T-helper 2 cell treated with Interferon-gamma antibody and Interleukin-4, amounts not matched to agents 5 μg/mL and 100 μg/mL, for 36 hours (primary cell): Measurements from ENCODE around the gene ZSCAN12.
"Not testable (repeated sequence)": the region's sequence is repeated elsewhere in the genome, so short reads cannot be mapped to it uniquely, and the experiment has no call there.

Experiments used
- DNase-seq: peaks from one replicate; pipeline ENCODE4 v3.0.0; 2021; ENCODE audit warnings: low spot score
- H3K27ac Mint-ChIP-seq: one replicate; pipeline ENCODE4 v1.8.0; 2021; ENCODE audit warnings: mild to moderate bottlenecking, mixed read lengths
- H3K27me3 Mint-ChIP-seq: one replicate; pipeline ENCODE4 v1.8.0; 2021; ENCODE audit warnings: low read depth, mixed read lengths
- H3K36me3 Mint-ChIP-seq: one replicate; pipeline ENCODE4 v1.8.0; 2021; ENCODE audit warnings: low read depth, mixed read lengths
- H3K4me1 Mint-ChIP-seq: one replicate; pipeline ENCODE4 v1.8.0; 2021; ENCODE audit warnings: low read depth, mixed read lengths
- H3K4me3 Mint-ChIP-seq: one replicate; pipeline ENCODE4 v1.8.0; 2022; ENCODE audit warnings: mild to moderate bottlenecking, moderate library complexity, mixed read lengths
- H3K9me3 Mint-ChIP-seq: one replicate; pipeline ENCODE4 v1.8.0; 2021; ENCODE audit warnings: mixed read lengths

The ZSCAN12 gene

GRCh38 chr6:28413681-28414080 lies 14.1 kb upstream of the ZSCAN12 start:
- no peak overlapping the region for H3K27ac Mint-ChIP-seq

GRCh38 chr6:28410767-28411166 lies 11.2 kb upstream of the ZSCAN12 start:
- H3K27ac Mint-ChIP-seq = no peak overlapping the region
- DNase-seq = no peak
- peaks cover 16% of the 10 kb centered on the region for H3K4me1 Mint-ChIP-seq
- H3K27me3 Mint-ChIP-seq = peaks cover 38% of the 10 kb centered on the region
- H3K4me3 Mint-ChIP-seq = no peak overlapping the region
- H3K36me3 Mint-ChIP-seq = no peaks in the 10 kb centered on the region
- peaks cover 6% of the 10 kb centered on the region for H3K9me3 Mint-ChIP-seq

More at GRCh38 chr6:28413681-28414080, 14.1 kb upstream of the ZSCAN12 start:
- peaks cover 6% of the 10 kb centered on the region for H3K9me3 Mint-ChIP-seq
- H3K27me3 Mint-ChIP-seq = peaks cover 32% of the 10 kb centered on the region
- no peaks in the 10 kb centered on the region for H3K36me3 Mint-ChIP-seq
- DNase-seq = no peak
- H3K4me1 Mint-ChIP-seq = peaks cover 2% of the 10 kb centered on the region
- H3K4me3 Mint-ChIP-seq = no peak overlapping the region

DNA sequence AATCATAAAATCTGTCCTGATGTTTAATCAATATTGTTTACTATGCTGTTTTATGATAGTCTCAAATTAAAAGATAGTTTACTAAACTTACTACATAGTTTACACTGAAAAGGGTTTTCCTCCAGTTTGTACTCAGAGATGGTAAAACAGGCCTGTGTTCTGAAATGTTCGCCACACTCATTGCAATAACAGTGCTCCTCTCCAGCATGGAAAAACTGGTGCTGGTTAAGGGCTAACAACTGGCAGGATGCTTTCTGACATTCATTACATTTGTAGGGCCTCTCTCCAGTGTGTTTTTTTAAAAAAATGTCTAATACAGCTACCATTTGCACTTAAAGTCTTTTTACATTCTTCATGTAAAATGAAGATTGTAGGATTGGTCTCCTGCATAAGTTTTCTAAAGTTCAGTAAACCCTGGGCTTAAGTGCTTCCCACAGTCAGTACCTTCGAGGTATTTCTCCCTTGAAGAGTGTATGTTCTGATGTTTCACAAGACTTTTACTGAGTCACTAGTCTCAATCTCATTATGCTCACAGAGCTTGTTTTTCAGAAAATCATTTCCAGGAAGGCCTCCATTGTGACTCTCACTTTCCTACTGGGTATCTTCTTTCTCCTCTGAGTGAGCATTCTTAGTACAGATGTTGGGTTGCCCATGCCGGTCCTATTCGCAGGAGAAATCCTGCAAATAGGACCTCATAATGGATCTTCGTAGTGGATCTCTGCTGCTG lies 8.7 kb upstream of the ZSCAN12 start:
- no peaks in the 10 kb centered on the region for H3K36me3 Mint-ChIP-seq
- no peak for DNase-seq
- peaks cover 36% of the 10 kb centered on the region for H3K27me3 Mint-ChIP-seq
- H3K9me3 Mint-ChIP-seq = peaks cover 6% of the 10 kb centered on the region
- H3K4me1 Mint-ChIP-seq = peaks cover 16% of the 10 kb centered on the region
- no peak overlapping the region for H3K27ac Mint-ChIP-seq
- no peak overlapping the region for H3K4me3 Mint-ChIP-seq

DNA sequence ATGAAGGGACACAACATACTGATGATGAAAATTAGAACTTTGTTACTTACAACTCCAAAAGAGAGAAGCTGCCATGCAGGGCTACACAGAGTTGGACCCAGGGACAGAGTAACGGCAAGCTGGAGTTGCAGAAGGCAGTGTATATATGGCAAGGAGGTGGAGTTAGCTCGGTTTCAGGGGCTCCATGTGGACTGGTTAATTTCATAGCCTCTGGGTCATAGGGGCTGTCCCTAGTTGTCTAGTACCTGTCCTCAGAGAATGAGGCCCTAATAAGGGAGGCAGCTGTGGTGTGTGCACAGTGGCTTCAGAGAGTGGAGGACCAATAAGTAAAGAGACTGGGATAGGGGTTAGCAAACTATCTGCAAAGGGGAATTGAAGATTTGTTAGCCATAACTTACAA lies 7.9 kb upstream of the ZSCAN12 start:
- peaks cover 6% of the 10 kb centered on the region for H3K9me3 Mint-ChIP-seq
- no peak overlapping the region for H3K4me3 Mint-ChIP-seq
- H3K4me1 Mint-ChIP-seq = peaks cover 19% of the 10 kb centered on the region
- no peaks in the 10 kb centered on the region for H3K36me3 Mint-ChIP-seq
- no peak overlapping the region for H3K27ac Mint-ChIP-seq
- H3K27me3 Mint-ChIP-seq = peaks cover 40% of the 10 kb centered on the region
- no peak for DNase-seq

DNA sequence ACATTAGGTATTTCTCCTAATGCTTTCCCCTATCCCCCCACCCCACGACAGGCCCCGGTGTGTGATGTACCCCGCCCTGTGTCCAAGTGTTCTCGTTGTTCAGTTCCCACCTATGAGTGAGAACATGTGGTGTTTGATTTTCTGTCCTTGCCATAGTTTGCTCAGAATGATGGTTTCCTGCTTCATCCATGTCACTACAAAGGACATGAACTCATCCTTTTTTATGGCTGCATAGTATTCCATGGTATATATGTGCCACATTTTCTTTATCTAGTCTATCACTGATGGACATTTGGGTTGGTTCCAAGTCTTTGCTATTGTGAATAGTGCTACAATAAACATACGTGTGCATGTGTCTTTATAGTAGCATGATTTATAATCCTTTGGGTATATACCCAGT lies 4.4 kb upstream of the ZSCAN12 start:
- not testable (repeated sequence) for DNase-seq
- Mint-ChIP-seq H3K27me3 (peaks cover 33% of the 10 kb centered on the region), H3K4me1 (peaks cover 27% of the 10 kb centered on the region)

GRCh38 chr6:28402197-28402596 lies 2.6 kb upstream of the ZSCAN12 start:
- Mint-ChIP-seq H3K4me1 (peaks cover 27% of the 10 kb centered on the region), H3K9me3 (peaks cover 11% of the 10 kb centered on the region), H3K27ac (no peak overlapping the region), H3K27me3 (peaks cover 30% of the 10 kb centered on the region), H3K36me3 (peaks cover 15% of the 10 kb centered on the region), H3K4me3 (no peak overlapping the region)
- DNase-seq = no peak

More for the DNA sequence above, 4.4 kb upstream of the ZSCAN12 start:
- H3K4me3 Mint-ChIP-seq, H3K36me3 Mint-ChIP-seq, H3K27ac Mint-ChIP-seq: not testable (repeated sequence)
- H3K9me3 Mint-ChIP-seq = peaks cover 11% of the 10 kb centered on the region

DNA sequence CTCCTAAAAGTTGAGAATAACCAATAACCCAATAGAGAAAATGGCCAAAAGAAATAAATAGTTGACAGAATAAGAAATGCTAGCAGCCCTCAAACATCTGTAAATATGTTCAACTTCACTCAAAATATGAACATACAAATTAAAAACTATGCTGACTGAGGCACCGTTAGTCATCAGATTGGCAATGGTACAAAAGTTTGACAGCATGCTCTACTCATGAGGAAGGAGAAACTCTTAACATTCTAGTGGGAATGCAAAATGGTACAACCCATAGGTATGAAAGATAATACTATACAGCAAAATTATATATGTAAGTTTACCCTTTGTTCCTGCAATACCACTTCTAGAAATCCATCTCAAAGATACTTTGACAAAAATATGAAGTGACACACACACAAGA lies 1.6 kb upstream of the ZSCAN12 start:
- no peak for DNase-seq
- Mint-ChIP-seq H3K4me1 (peaks cover 31% of the 10 kb centered on the region), H3K36me3 (peaks cover 25% of the 10 kb centered on the region), H3K4me3 (peak overlapping the region; percentile 23), H3K9me3 (peaks cover 11% of the 10 kb centered on the region), H3K27me3 (peaks cover 27% of the 10 kb centered on the region), H3K27ac (no peak overlapping the region)

- H3K9me3 Mint-ChIP-seq = peaks cover 11% of the 10 kb centered on the region
- H3K27me3 Mint-ChIP-seq = peaks cover 22% of the 10 kb centered on the region
- peak overlapping the region; percentile 80 for H3K27ac Mint-ChIP-seq
- peaks cover 34% of the 10 kb centered on the region for H3K36me3 Mint-ChIP-seq
- H3K4me1 Mint-ChIP-seq = peaks cover 37% of the 10 kb centered on the region
- peak overlapping the region; percentile 88 for H3K4me3 Mint-ChIP-seq
- DNase-seq = no peak
Observed at GRCh38 chr6:28400122-28400451, 540 bp upstream of the ZSCAN12 start.

- Mint-ChIP-seq H3K27me3 (peaks cover 3% of the 10 kb centered on the region), H3K9me3 (peaks cover 9% of the 10 kb centered on the region), H3K36me3 (peaks cover 57% of the 10 kb centered on the region), H3K27ac (no peak overlapping the region), H3K4me3 (no peak overlapping the region), H3K4me1 (peaks cover 42% of the 10 kb centered on the region)
- no peak for DNase-seq
Observed at GRCh38 chr6:28395918-28396317, 3.6 kb downstream of the ZSCAN12 start.

GRCh38 chr6:28393912-28394662 lies 5.5 kb downstream of the ZSCAN12 start:
- Mint-ChIP-seq H3K4me3 (no peak overlapping the region), H3K36me3 (peaks cover 68% of the 10 kb centered on the region), H3K9me3 (no peaks in the 10 kb centered on the region), H3K4me1 (peaks cover 37% of the 10 kb centered on the region), H3K27ac (no peak overlapping the region), H3K27me3 (no peaks in the 10 kb centered on the region)
- no peak for DNase-seq

DNA sequence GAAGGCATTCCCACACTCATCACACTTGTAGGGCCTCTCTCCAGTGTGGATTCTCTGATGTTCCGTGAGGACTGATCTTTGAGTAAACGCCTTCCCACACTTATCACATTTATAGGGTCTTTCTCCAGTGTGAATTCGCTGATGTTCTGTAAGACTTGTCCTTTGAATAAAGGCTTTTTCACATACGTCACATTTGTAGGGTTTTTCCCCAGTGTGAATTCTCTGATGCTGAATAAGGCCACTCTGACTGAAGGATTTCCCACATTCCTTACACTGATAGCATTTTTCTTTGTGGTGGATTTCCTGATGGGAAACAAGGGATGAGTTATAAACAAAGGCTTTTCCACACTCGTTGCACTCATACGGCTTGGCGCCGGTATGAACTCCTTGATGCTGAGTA lies 8.9 kb downstream of the ZSCAN12 start:
- Mint-ChIP-seq H3K4me1 (peaks cover 20% of the 10 kb centered on the region), H3K36me3 (peaks cover 61% of the 10 kb centered on the region), H3K4me3 (no peak overlapping the region), H3K27ac (no peak overlapping the region), H3K27me3 (no peaks in the 10 kb centered on the region), H3K9me3 (no peaks in the 10 kb centered on the region)
- DNase-seq = no peak

DNA sequence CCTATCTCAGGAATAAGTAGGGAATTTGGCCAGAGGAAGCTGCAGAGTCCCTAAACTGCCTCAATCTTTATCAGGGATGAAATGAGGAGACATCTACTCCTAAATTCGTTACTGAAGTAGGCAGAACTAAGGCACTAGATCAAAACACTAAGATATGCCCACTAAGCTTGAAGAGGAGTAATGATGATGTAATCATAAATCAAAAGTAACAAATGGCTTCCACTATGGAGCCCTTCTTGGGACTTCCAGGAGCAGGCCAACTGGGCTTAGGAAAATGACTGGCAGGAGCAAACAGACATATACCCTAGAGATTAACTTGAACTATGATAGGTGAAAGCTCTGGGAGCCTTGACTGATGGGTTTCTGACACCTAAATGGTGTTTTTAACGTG lies 15.4 kb downstream of the ZSCAN12 start:
- peaks cover 65% of the 10 kb centered on the region for H3K36me3 Mint-ChIP-seq
- no peaks in the 10 kb centered on the region for H3K27me3 Mint-ChIP-seq
- peaks cover 14% of the 10 kb centered on the region for H3K4me1 Mint-ChIP-seq
- H3K9me3 Mint-ChIP-seq = peaks cover 9% of the 10 kb centered on the region
- H3K4me3 Mint-ChIP-seq = no peak overlapping the region
- H3K27ac Mint-ChIP-seq = no peak overlapping the region
- DNase-seq = no peak

DNA sequence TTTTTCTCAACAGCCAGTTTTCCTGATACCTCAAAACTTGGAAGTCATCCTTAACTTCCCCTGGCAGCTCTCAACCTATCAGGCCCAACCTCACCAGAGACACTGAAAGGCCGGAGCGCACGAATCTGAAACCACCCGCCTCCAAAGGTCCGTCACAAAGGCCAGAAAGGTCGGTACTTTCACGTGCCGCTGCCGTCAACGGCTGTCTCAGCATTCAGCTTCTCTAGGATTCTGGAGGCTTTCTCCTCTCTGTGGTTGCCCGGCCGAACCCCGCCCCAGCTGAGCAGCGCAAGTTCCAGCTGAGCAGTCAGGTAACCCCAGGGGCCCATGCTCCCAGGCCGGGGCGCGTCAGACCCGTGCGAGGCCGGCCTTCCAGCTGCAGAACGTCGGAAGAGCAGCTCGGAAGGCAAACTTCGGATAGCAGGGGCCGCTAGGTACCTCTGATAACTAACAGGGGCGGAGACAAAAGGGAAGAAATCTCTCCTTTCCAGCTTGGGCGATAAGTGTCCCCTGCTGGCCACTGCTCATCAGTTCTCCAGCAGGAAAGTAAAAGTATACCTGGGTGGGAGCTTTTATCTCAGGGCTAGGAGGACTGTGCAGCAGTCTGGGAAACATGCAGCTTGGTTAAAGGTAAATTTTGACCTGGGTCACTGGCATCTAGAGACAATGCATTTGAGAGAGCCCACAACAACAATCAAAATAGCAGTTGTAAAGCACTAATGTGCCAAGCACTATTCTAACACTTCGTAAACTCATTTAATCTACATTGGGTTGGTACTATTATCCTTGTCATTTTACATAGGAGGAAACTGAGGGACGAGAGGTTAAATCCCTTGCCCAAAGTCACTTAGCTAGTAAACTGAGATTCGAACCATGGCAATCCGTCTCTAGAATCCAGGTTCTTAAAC lies 16.1 kb downstream of the ZSCAN12 start:
- Mint-ChIP-seq H3K27ac (peak overlapping the region; percentile 24), H3K4me1 (peaks cover 13% of the 10 kb centered on the region), H3K36me3 (peaks cover 63% of the 10 kb centered on the region), H3K4me3 (peak overlapping the region; percentile 80), H3K27me3 (no peaks in the 10 kb centered on the region), H3K9me3 (peaks cover 9% of the 10 kb centered on the region)
- peak; percentile 24 for DNase-seq

DNA sequence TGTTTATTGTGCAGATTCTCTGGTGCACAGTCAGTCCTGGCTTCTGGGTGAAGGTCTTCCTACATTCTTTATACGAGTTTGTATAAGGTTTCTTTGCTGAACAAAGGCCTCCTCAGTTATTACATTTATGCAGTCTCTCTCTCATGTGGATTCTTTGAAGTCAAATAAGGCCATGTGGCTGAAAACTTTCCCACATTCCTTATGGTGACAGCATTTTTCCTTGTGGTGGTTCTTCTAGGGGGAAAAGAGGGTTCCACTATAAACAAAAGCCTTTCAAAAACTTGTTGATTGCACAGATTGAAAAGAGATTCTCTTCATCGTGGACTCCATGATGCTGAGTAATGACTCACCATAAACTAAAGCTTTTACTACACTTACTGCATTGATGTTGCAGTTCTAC lies 19.2 kb downstream of the ZSCAN12 start:
- no peak for DNase-seq
- Mint-ChIP-seq H3K4me1 (peaks cover 10% of the 10 kb centered on the region), H3K27me3 (no peaks in the 10 kb centered on the region), H3K27ac (no peak overlapping the region), H3K9me3 (peaks cover 9% of the 10 kb centered on the region), H3K4me3 (no peak overlapping the region), H3K36me3 (peaks cover 60% of the 10 kb centered on the region)
